ENCODE measurements around the gene RASAL2.

RASAL2 gene

DNA sequence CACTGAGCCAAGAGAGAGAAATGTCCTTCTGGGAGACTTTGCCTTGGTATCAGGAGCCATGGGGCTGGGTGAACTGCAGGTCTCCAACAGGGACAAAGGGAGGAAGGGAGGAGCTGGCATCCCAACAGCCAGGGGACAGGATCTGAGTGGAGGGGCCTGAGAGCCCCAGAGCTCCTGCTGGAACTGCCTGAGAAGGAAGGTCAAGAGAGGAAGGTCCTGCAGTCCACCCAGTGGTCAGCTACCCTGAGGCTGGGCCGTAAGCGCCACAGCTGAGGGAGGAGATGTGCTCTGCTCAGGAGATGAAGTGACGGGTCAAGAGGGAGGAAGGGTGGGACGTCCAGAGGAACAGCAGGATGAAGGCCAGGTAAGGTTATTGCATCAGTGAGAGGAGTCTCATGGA lies 410.4 kb downstream of the RASAL2 start:
- no peaks in the 10 kb centered on the region for H3K36me3 ChIP-seq (ENCODE audit: control insufficient read depth in 2 of 2, insufficient read depth in 2 of 2, low read length in 2 of 2)
- no peaks in the 10 kb centered on the region for H3K27me3 ChIP-seq (ENCODE audit: control insufficient read depth in 1 of 2, insufficient read depth in 2 of 2, low read length in 2 of 2)
- H3K4me3 ChIP-seq (ENCODE audit: low read length in 2 of 2), result no peak overlapping the region
- no peaks in the 10 kb centered on the region for H3K4me1 ChIP-seq (ENCODE audit: control insufficient read depth, insufficient read depth, low read length)
- H3K9ac ChIP-seq (ENCODE audit: low read length in 2 of 2), result no peak overlapping the region
- no peaks in the 10 kb centered on the region for H3K9me3 ChIP-seq (ENCODE audit: control insufficient read depth in 2 of 2, low read length in 2 of 2)
- H3K27ac ChIP-seq (ENCODE audit: low read length), result no peak overlapping the region

DNA sequence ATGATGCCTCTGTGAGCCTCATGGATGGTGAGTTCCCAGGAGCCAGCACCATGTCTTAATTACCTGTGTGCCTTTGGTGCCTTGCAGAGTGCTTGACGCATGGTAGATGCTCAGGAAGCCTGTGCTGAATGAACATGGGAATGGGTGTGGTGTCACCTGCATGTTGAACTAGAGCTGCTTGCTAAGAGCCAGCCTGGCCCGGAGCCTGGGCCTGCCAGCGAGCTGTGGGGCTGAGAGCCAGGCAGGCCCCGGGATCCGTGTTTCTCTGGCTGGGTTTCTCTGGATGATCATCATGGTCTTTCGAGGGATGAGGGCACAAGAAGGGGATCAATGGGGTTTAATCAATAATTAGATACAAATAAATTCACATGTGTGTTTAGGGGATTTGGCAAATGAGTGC lies 412.3 kb downstream of the RASAL2 start:
- no peaks in the 10 kb centered on the region for H3K9me3 ChIP-seq (ENCODE audit: control insufficient read depth in 2 of 2, low read length in 2 of 2)
- no peak overlapping the region for H3K4me3 ChIP-seq (ENCODE audit: low read length in 2 of 2)
- no peaks in the 10 kb centered on the region for H3K36me3 ChIP-seq (ENCODE audit: control insufficient read depth in 2 of 2, insufficient read depth in 2 of 2, low read length in 2 of 2)
- H3K4me1 ChIP-seq (ENCODE audit: control insufficient read depth, insufficient read depth, low read length), result no peaks in the 10 kb centered on the region
- H3K27me3 ChIP-seq (ENCODE audit: control insufficient read depth in 1 of 2, insufficient read depth in 2 of 2, low read length in 2 of 2), result no peaks in the 10 kb centered on the region
- no peak overlapping the region for H3K9ac ChIP-seq (ENCODE audit: low read length in 2 of 2)
- no peak overlapping the region for H3K27ac ChIP-seq (ENCODE audit: low read length)

DNA sequence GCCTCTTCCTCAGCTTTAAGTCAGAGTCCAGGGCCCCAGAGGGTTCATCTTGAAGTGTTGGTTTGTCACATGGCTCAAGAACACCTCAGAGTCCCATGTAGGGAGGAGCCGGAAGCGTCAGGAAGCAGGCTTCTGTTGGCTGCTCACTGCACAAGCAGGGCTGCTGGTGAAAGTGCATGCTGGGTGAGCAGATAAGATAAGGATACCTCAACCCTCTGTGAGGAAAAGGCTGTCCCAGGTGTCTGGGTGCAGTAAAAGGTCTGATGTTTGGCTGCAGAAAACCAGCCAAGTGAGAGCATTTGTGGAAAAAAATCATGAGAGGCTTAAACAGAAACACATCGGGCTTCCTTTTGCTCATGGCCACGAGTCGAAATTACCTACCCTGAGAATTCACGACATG lies 412.8 kb downstream of the RASAL2 start:
- no peaks in the 10 kb centered on the region for H3K4me1 ChIP-seq (ENCODE audit: control insufficient read depth, insufficient read depth, low read length)
- no peak overlapping the region for H3K9ac ChIP-seq (ENCODE audit: low read length in 2 of 2)
- no peak overlapping the region for H3K27ac ChIP-seq (ENCODE audit: low read length)
- no peaks in the 10 kb centered on the region for H3K9me3 ChIP-seq (ENCODE audit: control insufficient read depth in 2 of 2, low read length in 2 of 2)
- H3K4me3 ChIP-seq (ENCODE audit: low read length in 2 of 2), result no peak overlapping the region
- H3K36me3 ChIP-seq (ENCODE audit: control insufficient read depth in 2 of 2, insufficient read depth in 2 of 2, low read length in 2 of 2), result no peaks in the 10 kb centered on the region
- no peaks in the 10 kb centered on the region for H3K27me3 ChIP-seq (ENCODE audit: control insufficient read depth in 1 of 2, insufficient read depth in 2 of 2, low read length in 2 of 2)

DNA sequence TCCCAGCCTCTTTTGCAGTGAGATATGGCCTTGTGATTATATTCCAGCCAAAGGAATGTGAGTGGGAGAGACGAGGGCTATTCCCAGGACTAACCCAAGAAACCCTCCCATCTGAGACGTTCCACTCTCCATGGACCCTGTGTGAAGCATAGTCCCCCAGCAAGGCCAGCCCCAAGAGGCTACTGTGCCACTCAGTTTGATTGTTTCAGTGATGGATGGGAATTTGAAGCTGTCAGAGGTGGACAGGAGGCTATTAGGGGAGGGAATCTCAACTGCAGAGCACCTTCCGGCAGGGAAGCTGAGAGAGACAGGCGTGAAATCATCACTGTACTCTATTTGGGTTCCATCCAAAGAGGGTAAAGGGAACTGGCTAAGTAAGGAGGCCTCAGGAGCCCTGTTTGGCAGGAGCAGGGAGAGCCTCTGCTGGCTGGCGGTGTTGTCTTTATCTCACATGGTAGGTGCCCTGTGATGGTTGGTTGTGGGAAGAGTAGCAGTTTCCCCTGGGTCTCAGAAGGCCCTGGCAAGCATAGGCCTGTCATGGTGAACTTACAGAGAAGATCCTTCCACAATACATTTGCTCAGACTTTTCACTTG lies 415.6 kb downstream of the RASAL2 start:
- Histone ChIP-seq H3K4me1 (ENCODE audit: control insufficient read depth, insufficient read depth, low read length) (no peaks in the 10 kb centered on the region), H3K9ac (ENCODE audit: low read length in 2 of 2) (no peak overlapping the region), H3K36me3 (ENCODE audit: control insufficient read depth in 2 of 2, insufficient read depth in 2 of 2, low read length in 2 of 2) (no peaks in the 10 kb centered on the region), H3K27ac (ENCODE audit: low read length) (no peak overlapping the region), H3K27me3 (ENCODE audit: control insufficient read depth in 1 of 2, insufficient read depth in 2 of 2, low read length in 2 of 2) (no peaks in the 10 kb centered on the region), H3K9me3 (ENCODE audit: control insufficient read depth in 2 of 2, low read length in 2 of 2) (no peaks in the 10 kb centered on the region), H3K4me3 (ENCODE audit: low read length in 2 of 2) (no peak overlapping the region)

DNA sequence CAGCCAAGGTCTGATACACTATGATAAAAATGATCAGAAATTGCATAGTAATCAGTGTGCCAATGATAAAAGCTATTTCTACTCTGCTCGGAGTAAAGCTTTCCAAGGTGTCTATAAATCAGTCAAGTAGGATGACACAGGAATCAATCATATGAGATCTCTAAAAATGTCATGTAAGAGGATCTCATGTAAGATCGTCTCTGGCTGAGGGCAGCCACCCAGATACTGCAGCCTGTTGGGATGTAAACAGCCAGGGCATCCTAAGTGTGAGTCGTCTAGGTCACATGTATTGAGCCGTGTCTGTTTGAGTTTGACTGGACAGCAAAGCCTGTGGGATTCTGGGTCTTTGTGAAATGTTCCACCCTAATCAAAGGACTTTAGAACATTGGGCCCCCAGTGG lies 416.3 kb downstream of the RASAL2 start:
- Histone ChIP-seq H3K27ac (ENCODE audit: low read length) (no peak overlapping the region), H3K9me3 (ENCODE audit: control insufficient read depth in 2 of 2, low read length in 2 of 2) (no peaks in the 10 kb centered on the region), H3K4me1 (ENCODE audit: control insufficient read depth, insufficient read depth, low read length) (no peaks in the 10 kb centered on the region), H3K27me3 (ENCODE audit: control insufficient read depth in 1 of 2, insufficient read depth in 2 of 2, low read length in 2 of 2) (no peaks in the 10 kb centered on the region), H3K36me3 (ENCODE audit: control insufficient read depth in 2 of 2, insufficient read depth in 2 of 2, low read length in 2 of 2) (no peaks in the 10 kb centered on the region), H3K9ac (ENCODE audit: low read length in 2 of 2) (no peak overlapping the region), H3K4me3 (ENCODE audit: low read length in 2 of 2) (no peak overlapping the region)

DNA sequence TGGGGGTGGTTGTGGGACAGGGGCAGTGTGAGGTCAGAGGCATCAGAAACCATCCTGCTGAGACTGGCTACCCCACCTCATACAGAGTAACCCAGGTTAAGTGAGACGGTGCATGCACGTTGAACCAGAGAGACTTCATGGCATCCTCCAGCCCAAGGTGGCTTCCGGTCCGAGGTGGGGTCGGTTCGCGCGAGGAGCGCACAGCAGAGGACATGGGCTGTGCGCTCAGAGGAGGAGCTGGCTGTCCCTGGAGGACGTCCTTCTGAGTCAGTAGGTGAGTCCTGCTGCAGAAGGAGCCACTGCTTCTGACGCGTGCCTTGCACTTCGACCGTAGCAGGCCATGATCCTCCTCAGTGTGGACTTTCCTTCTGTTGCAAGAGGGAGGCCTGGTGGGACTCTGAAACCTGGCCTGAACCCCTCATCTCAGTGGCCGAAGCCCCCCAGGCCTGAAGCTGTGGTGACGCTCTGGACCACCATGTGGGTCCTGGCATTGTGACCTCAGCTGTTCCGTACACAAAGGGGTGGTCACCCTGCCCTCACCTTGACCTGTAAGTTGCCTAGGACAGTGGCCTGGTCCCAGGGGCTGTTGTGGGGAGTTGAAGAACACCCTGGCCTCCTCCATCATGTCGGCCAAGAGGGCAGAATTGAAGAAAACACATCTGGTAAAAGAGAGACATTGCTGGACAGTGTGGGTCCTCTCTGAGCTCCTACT lies 418.8 kb downstream of the RASAL2 start, which contains the start of gene TEX35:
Gene TEX35 (plus strand): TSS at position 544 of the 712 bp plus-strand sequence. CDS start 80 bp downstream, at position 624.
- Histone ChIP-seq H3K27me3 (ENCODE audit: control insufficient read depth in 1 of 2, insufficient read depth in 2 of 2, low read length in 2 of 2) (peaks cover 0 to 3% of the 10 kb centered on the region in 2 donors), H3K27ac (ENCODE audit: low read length) (no peak within 1 kb of the TSS), H3K4me3 (ENCODE audit: low read length in 2 of 2) (no peak within 1 kb of the TSS), H3K9me3 (ENCODE audit: control insufficient read depth in 2 of 2, low read length in 2 of 2) (no peaks in the 10 kb centered on the region), H3K4me1 (ENCODE audit: control insufficient read depth, insufficient read depth, low read length) (no peaks in the 10 kb centered on the region), H3K9ac (ENCODE audit: low read length in 2 of 2) (no peak within 1 kb of the TSS), H3K36me3 (ENCODE audit: control insufficient read depth in 2 of 2, insufficient read depth in 2 of 2, low read length in 2 of 2) (no peaks in the 10 kb centered on the region)

DNA sequence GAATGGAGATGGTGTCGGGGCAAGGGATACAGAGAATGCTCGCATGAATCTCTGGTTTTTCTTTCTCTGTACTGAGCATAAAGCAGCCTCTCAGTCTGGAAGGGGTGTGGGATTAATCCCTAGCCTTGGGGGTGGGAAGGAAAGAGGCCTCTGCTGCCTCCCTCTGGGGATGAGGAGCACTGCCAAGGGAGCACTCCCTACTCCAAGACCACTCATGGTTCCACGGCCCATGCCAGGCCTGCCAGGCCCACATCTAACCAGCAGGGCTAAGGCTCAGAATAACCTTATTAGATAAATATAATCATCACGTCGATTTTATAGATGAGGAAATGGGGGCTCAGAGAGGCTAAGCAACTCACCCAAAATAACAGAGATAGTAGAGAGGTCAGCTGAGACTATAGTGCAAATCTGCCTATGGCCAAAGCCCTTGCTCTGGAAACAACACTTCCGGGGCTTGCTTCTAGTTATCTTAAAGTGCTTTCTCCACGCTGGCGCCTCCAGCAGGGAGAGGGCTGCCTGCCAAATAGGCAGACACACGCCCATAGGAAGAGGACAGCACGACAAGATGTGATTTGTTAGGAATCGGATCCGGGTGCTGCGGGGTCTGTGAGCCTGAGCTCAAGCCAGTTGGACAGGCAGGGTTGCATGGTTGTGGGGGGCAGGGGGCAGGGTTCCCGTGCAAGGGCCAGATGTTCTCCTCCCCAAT lies 419.5 kb downstream of the RASAL2 start:
- H3K9ac ChIP-seq (ENCODE audit: low read length in 2 of 2), result no peak overlapping the region
- H3K9me3 ChIP-seq (ENCODE audit: control insufficient read depth in 2 of 2, low read length in 2 of 2), result no peaks in the 10 kb centered on the region
- no peaks in the 10 kb centered on the region for H3K4me1 ChIP-seq (ENCODE audit: control insufficient read depth, insufficient read depth, low read length)
- peaks cover 0 to 3% of the 10 kb centered on the region in 2 donors for H3K27me3 ChIP-seq (ENCODE audit: control insufficient read depth in 1 of 2, insufficient read depth in 2 of 2, low read length in 2 of 2)
- H3K4me3 ChIP-seq (ENCODE audit: low read length in 2 of 2), result no peak overlapping the region
- no peak overlapping the region for H3K27ac ChIP-seq (ENCODE audit: low read length)
- H3K36me3 ChIP-seq (ENCODE audit: control insufficient read depth in 2 of 2, insufficient read depth in 2 of 2, low read length in 2 of 2), result no peaks in the 10 kb centered on the region

DNA sequence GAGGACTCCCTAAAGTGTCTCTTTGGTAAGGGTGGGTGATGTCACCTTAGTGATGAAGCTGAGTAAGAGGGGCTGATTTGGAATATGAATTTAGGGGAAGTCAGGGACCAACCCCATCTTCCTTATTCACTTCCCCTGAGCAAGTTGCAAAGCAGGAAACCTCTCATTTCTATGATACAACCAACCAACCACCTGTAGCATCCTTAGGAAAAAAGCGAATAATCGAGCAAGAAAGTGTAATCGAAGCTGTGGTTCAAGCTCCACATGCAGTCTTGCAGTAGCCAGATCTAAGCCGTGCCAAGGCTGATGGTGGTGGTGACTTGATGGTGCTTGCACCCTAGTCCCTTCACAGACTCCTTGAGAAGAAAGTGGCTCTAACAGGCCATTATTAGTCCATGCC lies 422.2 kb downstream of the RASAL2 start:
- Histone ChIP-seq H3K27ac (ENCODE audit: low read length) (no peak overlapping the region), H3K27me3 (ENCODE audit: control insufficient read depth in 1 of 2, insufficient read depth in 2 of 2, low read length in 2 of 2) (peaks cover 0 to 3% of the 10 kb centered on the region in 2 donors), H3K4me1 (ENCODE audit: control insufficient read depth, insufficient read depth, low read length) (no peaks in the 10 kb centered on the region), H3K9me3 (ENCODE audit: control insufficient read depth in 2 of 2, low read length in 2 of 2) (no peaks in the 10 kb centered on the region), H3K9ac (ENCODE audit: low read length in 2 of 2) (no peak overlapping the region), H3K36me3 (ENCODE audit: control insufficient read depth in 2 of 2, insufficient read depth in 2 of 2, low read length in 2 of 2) (no peaks in the 10 kb centered on the region), H3K4me3 (ENCODE audit: low read length in 2 of 2) (no peak overlapping the region)

DNA sequence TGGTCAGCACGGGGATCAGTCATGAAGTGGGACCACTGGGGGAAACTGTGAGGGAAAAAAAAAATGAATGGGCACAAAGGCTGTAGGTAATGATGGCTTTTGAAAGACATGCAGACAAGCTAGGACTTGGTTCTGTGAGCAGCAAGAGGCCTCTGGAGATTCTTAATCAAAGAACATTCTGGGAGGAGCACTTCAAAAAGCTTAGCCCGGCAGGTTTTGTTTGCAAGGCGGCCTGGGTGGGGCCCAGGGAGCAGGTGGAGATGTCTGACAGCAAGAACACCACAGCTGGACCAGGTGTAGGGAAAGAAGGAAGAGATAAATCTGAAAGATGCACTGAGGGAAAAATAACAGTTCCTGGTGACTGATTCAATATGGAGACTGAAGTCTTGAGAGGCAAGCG lies 425.0 kb downstream of the RASAL2 start:
- no peaks in the 10 kb centered on the region for H3K9me3 ChIP-seq (ENCODE audit: control insufficient read depth in 2 of 2, low read length in 2 of 2)
- H3K27me3 ChIP-seq (ENCODE audit: control insufficient read depth in 1 of 2, insufficient read depth in 2 of 2, low read length in 2 of 2), result peaks cover 0 to 3% of the 10 kb centered on the region in 2 donors
- H3K36me3 ChIP-seq (ENCODE audit: control insufficient read depth in 2 of 2, insufficient read depth in 2 of 2, low read length in 2 of 2), result no peaks in the 10 kb centered on the region
- H3K4me1 ChIP-seq (ENCODE audit: control insufficient read depth, insufficient read depth, low read length), result no peaks in the 10 kb centered on the region
- no peak overlapping the region for H3K9ac ChIP-seq (ENCODE audit: low read length in 2 of 2)
- no peak overlapping the region for H3K4me3 ChIP-seq (ENCODE audit: low read length in 2 of 2)
- H3K27ac ChIP-seq (ENCODE audit: low read length), result no peak overlapping the region

DNA sequence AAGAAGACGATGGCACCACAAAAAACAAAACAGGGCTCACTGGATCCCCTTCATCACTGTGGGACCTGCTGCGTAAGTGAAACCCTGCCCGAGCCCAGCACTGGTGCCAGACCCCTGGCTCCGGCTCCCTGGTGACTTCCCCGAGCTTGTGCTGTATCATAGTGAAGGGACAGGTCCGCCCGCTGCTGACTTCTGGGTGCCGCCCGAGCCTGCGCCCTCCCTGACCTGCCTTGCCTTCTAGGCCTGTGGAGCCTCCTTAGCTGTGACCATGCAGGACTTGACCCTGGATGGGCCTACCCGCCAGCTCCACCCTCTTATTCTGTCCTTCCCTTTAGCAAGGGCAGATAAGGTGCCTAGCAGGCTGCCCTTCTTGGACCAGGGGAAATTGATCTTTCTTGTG lies 426.9 kb downstream of the RASAL2 start:
- Histone ChIP-seq H3K9ac (ENCODE audit: low read length in 2 of 2) (no peak overlapping the region), H3K27ac (ENCODE audit: low read length) (no peak overlapping the region), H3K36me3 (ENCODE audit: control insufficient read depth in 2 of 2, insufficient read depth in 2 of 2, low read length in 2 of 2) (no peaks in the 10 kb centered on the region), H3K4me1 (ENCODE audit: control insufficient read depth, insufficient read depth, low read length) (no peaks in the 10 kb centered on the region), H3K27me3 (ENCODE audit: control insufficient read depth in 1 of 2, insufficient read depth in 2 of 2, low read length in 2 of 2) (peaks cover 0 to 3% of the 10 kb centered on the region in 2 donors), H3K9me3 (ENCODE audit: control insufficient read depth in 2 of 2, low read length in 2 of 2) (no peaks in the 10 kb centered on the region), H3K4me3 (ENCODE audit: low read length in 2 of 2) (no peak overlapping the region)

DNA sequence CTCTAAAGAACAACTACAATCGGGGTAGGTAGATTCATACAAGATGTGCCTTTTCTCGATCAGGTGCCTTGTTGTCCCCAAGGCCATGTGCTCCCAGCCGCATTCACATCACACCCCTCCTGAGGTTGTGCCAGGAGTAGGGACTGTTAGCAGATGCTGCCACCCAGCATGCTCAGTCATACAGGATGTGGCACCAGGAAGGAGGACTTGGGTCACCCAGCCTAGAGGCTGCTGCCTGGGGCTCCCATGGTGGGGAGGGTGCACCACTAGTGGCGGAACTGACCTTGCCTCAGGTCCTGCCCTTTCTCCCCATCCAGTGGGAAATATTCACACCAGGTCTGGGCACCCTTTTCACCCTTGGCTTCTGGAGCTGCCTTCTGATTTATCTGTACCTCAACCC lies 427.3 kb downstream of the RASAL2 start:
- no peaks in the 10 kb centered on the region for H3K9me3 ChIP-seq (ENCODE audit: control insufficient read depth in 2 of 2, low read length in 2 of 2)
- H3K4me1 ChIP-seq (ENCODE audit: control insufficient read depth, insufficient read depth, low read length), result no peaks in the 10 kb centered on the region
- H3K36me3 ChIP-seq (ENCODE audit: control insufficient read depth in 2 of 2, insufficient read depth in 2 of 2, low read length in 2 of 2), result no peaks in the 10 kb centered on the region
- H3K27ac ChIP-seq (ENCODE audit: low read length), result no peak overlapping the region
- peaks cover 0 to 1% of the 10 kb centered on the region in 2 donors for H3K27me3 ChIP-seq (ENCODE audit: control insufficient read depth in 1 of 2, insufficient read depth in 2 of 2, low read length in 2 of 2)
- no peak overlapping the region for H3K4me3 ChIP-seq (ENCODE audit: low read length in 2 of 2)
- H3K9ac ChIP-seq (ENCODE audit: low read length in 2 of 2), result no peak overlapping the region
